Naive thymus-derived CD4-positive, alpha-beta T cell (primary cell): ENCODE results near the gene CMIP. TPM values are rescaled to one million over a fixed set of nuclear protein-coding genes. Genes with fewer than 3 reads are reported as not detected.

Source experiments
- ATAC-seq: fragments of 150-1000 bp; cut with Tn5 transposase; 2 replicates; pipeline ENCODE4 v1.10.0; 2021; ENCODE audit warnings: mild to moderate bottlenecking, moderate library complexity
- CTCF ChIA-PET: fragments of 350-600 bp; sonication (Branson Sonifier 250); formaldehyde crosslinking; loops from one replicate; lab custom pipeline; 2021; ENCODE audit warnings: antibody characterized with exemption; lab: Charles Lee
- POLR2A ChIA-PET: fragments of 350-600 bp; sonication (Branson Sonifier 250); formaldehyde crosslinking; loops from one replicate; lab custom pipeline; 2021; ENCODE audit warnings: antibody characterized with exemption, inconsistent platforms; lab: Charles Lee
- DNase-seq, 9 donors: peaks; one replicate each; pipeline versions ENCODE4 v3.0.0 to v3.0.0-alpha.2; 2020 to 2022; ENCODE audit warnings: mixed read lengths in 1 of 9
- H3K27ac ChIP-seq: one replicate; pipeline ENCODE4 v1.7.0; 2013; ENCODE audit warnings: mild to moderate bottlenecking, low read depth, low read length, moderate library complexity
- H3K27me3 ChIP-seq, 2 donors: one replicate each; pipeline ENCODE4 v1.7.0; 2013; ENCODE audit warnings: low read length in 2 of 2, mild to moderate bottlenecking in 2 of 2, moderate library complexity in 2 of 2; ENCODE audit not compliant: control insufficient read depth in 2 of 2, insufficient read depth in 2 of 2
- H3K36me3 ChIP-seq, 3 experiments: 1 replicate in 2 of 3; 2 replicates in 1 of 3; pipeline ENCODE4 v1.7.0; 2013; ENCODE audit warnings: low read length in 3 of 3, mild to moderate bottlenecking in 3 of 3, moderate library complexity in 1 of 3; ENCODE audit not compliant: insufficient read depth in 3 of 3, control insufficient read depth in 2 of 3
- H3K4me1 ChIP-seq, 2 donors: one replicate each; pipeline ENCODE4 v1.7.0; 2013; ENCODE audit warnings: low read length in 2 of 2, mild to moderate bottlenecking in 2 of 2, moderate library complexity in 1 of 2; ENCODE audit not compliant: control insufficient read depth in 2 of 2, insufficient read depth in 2 of 2
- H3K4me3 ChIP-seq: 2 replicates; pipeline ENCODE4 v1.7.0; 2013; ENCODE audit warnings: mild to moderate bottlenecking, low read length
- H3K9me3 ChIP-seq, 3 experiments: 1 replicate in 2 of 3; 2 replicates in 1 of 3; pipeline ENCODE4 v1.7.0; 2013; ENCODE audit warnings: low read length in 3 of 3; ENCODE audit not compliant: control insufficient read depth in 2 of 3
- H3K27ac Mint-ChIP-seq, 9 donors: one replicate each; pipeline ENCODE4 v1.8.0; 2020 to 2022; ENCODE audit warnings: mixed read lengths in 9 of 9, mild to moderate bottlenecking in 8 of 9, moderate library complexity in 5 of 9, inconsistent platforms in 2 of 9
- H3K27me3 Mint-ChIP-seq, 5 donors: one replicate each; pipeline ENCODE4 v1.8.0; 2021 to 2022; ENCODE audit warnings: mixed read lengths in 5 of 5, mild to moderate bottlenecking in 1 of 5
- H3K36me3 Mint-ChIP-seq, 5 donors: one replicate each; pipeline ENCODE4 v1.8.0; 2020 to 2022; ENCODE audit warnings: mixed read lengths in 5 of 5, mild to moderate bottlenecking in 3 of 5, inconsistent platforms in 1 of 5
- H3K4me1 Mint-ChIP-seq, 7 donors: one replicate each; pipeline ENCODE4 v1.8.0; 2020 to 2022; ENCODE audit warnings: mixed read lengths in 7 of 7, mild to moderate bottlenecking in 3 of 7, inconsistent platforms in 1 of 7
- H3K4me3 Mint-ChIP-seq, 10 donors: one replicate each; pipeline ENCODE4 v1.8.0; 2020 to 2022; ENCODE audit warnings: mild to moderate bottlenecking in 10 of 10, mixed read lengths in 10 of 10, moderate library complexity in 6 of 10, inconsistent platforms in 2 of 10
- H3K9me3 Mint-ChIP-seq, 11 donors: one replicate each; pipeline ENCODE4 v1.8.0; 2020 to 2022; ENCODE audit warnings: mixed read lengths in 11 of 11, mild to moderate bottlenecking in 4 of 11, inconsistent platforms in 1 of 11, moderate library complexity in 1 of 11
- intact Hi-C, 2 donors: fragments of 100-400 bp; cut with micrococcal nuclease; formaldehyde crosslinking; loops; one replicate each; pipeline ENCODE4 v1.15.1; 2023
- polyA plus RNA-seq, 2 donors: library from polyadenylated mRNA; unstranded; fragments of 300-500 nt; fragmentation: Illumina TruSeq; gene quantifications; one replicate each; pipeline ENCODE4 v1.2.3, GENCODE V29; 2021
- total RNA-seq, 6 experiments: library from RNA in 5 of 6; stranded (reverse) in 5 of 6; gene quantifications; 1 replicate in 5 of 6; 2 replicates in 1 of 6; pipeline ENCODE4 v1.2.3 and lab custom pipeline; 2021 to 2026

The CMIP gene
- total and polyA plus RNA-seq, 7 experiments from 2014 or later = 0.66 to 75.4 (median 34.3) TPM

DNA sequence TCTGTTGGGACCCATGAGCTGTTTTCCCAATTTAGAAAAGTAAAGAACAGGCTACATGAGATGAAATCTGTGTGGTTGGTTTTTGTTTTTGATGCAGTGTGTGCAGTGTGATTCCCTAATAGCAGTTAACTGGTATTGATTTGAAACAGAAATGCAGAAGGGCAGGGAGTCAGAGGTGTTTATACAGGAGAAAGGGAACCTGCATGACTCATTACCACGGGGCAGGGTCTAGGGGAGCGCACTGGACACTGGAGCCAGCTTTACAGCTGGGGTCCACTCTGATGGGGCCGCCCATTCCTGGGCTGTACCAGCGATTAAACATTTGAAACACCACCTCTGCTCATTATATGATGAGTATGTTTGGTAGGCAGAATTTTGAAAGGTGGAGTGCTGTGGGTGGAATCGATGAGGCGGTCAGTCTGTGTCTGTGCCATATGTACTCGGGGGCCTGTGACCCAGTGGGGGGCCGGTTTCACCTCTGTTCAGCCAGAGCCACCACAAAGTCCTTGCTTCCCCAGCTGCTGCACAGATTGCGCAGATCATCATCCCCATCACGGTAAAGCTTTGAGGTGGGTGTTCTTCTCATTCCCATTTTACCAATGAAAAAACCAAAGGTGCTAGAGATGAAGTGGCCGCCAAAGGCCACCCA is 142.5 kb downstream of the CMIP start:
- peak overlapping the region in 1 of 9 donors; percentile 57 for H3K27ac Mint-ChIP-seq
- POLR2A ChIA-PET = no interaction called here

DNA sequence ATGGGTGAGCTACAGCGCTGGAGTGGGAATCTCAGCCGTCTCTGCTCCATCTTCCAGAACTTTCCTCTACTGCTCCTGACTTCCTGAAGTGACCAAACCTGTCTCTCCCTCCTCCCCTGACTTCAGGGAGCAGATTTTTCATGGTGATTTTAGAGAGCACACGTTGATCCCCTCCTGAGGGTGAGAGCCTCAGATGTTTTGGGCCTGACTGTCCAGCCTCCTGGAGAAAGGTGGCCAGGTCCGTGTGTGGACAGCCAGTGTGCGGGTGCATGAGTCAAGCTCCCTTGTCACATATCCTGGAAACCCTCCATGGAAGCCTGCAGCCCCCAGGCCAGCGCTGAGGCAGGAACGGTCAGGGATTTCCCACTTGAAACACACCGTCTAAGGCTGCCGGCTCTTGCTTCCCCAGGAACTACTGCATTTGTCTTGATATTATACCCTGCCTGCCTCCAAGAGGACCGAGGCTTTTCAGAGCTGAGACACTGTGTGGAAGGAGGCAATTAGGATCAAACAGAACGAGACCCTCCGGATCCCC is 143.1 kb downstream of the CMIP start:
- no peaks in the 10 kb centered on the region for H3K4me1 ChIP-seq
- no peaks in the 10 kb centered on the region for H3K27me3 ChIP-seq
- Mint-ChIP-seq H3K4me1 (peaks cover 3 to 44% (median 28%) of the 10 kb centered on the region in 7 donors), H3K9me3 (no peaks in the 10 kb centered on the region), H3K27me3 (no peaks in the 10 kb centered on the region), H3K4me3 (no peak overlapping the region), H3K36me3 (peaks cover 2 to 44% (median 6%) of the 10 kb centered on the region in 5 donors), H3K27ac (peak overlapping the region in 1 of 9 donors; percentile 52)
- intact Hi-C loops = no loop called here
- no peak for ATAC-seq
- H3K4me3 ChIP-seq = no peak overlapping the region
- H3K27ac ChIP-seq = no peak overlapping the region
- POLR2A ChIA-PET = no interaction called here
- no peak for DNase-seq
- no peaks in the 10 kb centered on the region for H3K9me3 ChIP-seq
- H3K36me3 ChIP-seq = peaks cover 0 to 8% (median 0%) of the 10 kb centered on the region in 3 experiments
- CTCF ChIA-PET = no interaction called here

More for the DNA sequence above, 142.5 kb downstream of the CMIP start:
- DNase-seq (no peak), ATAC-seq (no peak)
- no peak overlapping the region for H3K4me3 ChIP-seq
- H3K4me1 Mint-ChIP-seq = peaks cover 3 to 47% (median 24%) of the 10 kb centered on the region in 7 donors
- H3K27me3 Mint-ChIP-seq = no peaks in the 10 kb centered on the region
- H3K4me1 ChIP-seq = no peaks in the 10 kb centered on the region
- CTCF ChIA-PET = no interaction called here
- peaks cover 2 to 44% (median 6%) of the 10 kb centered on the region in 5 donors for H3K36me3 Mint-ChIP-seq
- H3K27me3 ChIP-seq = no peaks in the 10 kb centered on the region
- no peaks in the 10 kb centered on the region for H3K9me3 Mint-ChIP-seq
- peaks cover 0 to 8% (median 0%) of the 10 kb centered on the region in 3 experiments for H3K36me3 ChIP-seq
- H3K27ac ChIP-seq = no peak overlapping the region
- intact Hi-C loops = no loop called here
- no peak overlapping the region for H3K4me3 Mint-ChIP-seq
- no peaks in the 10 kb centered on the region for H3K9me3 ChIP-seq

DNA sequence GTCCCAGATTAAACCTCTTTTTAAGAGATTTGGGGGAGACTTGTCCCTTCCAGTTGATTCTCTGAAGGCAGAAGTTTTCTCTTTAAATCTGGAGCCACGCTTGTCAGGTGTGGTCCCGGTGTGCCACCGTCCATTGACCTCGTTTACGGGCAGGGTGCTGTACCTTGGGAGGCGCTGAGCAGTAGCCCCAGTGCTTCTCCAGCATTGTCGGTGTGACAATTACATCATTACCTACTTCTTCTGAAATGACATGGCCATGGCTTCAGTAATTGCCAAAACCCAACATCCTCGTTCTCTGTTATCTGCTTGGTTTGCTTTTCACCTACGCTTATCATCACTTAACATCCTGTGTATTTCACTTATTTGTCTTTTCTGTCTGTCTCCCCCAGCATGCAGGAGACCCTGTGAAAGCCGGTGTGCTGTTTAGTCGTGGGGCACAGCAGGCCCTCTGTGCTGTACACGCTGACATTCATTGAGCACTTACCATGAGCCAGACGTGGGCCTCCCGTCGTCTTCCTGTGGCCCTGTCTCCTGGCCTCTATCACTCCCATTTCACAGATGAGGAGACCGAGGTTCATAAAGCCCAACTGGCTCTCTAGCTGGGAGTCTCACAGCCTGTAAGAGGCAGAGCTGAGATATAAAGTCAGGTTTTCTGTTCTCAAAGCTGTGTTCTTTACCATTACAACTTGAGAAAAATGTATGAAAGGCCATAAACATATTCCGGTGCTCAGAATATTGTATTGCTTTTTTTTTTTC is 143.9 kb downstream of the CMIP start:
- CTCF ChIA-PET = no interaction called here
- Mint-ChIP-seq H3K4me3 (no peak overlapping the region), H3K9me3 (no peaks in the 10 kb centered on the region), H3K4me1 (peaks cover 3 to 44% (median 28%) of the 10 kb centered on the region in 7 donors), H3K27me3 (no peaks in the 10 kb centered on the region), H3K27ac (peak overlapping the region in 4 of 9 donors; percentile 9 to 65 (median 49)), H3K36me3 (peaks cover 0 to 39% (median 6%) of the 10 kb centered on the region in 5 donors)
- POLR2A ChIA-PET = no interaction called here
- intact Hi-C loops = no loop called here
- Histone ChIP-seq H3K36me3 (peaks cover 0 to 8% (median 0%) of the 10 kb centered on the region in 3 experiments), H3K27ac (no peak overlapping the region), H3K4me1 (no peaks in the 10 kb centered on the region), H3K9me3 (no peaks in the 10 kb centered on the region), H3K4me3 (no peak overlapping the region), H3K27me3 (no peaks in the 10 kb centered on the region)
- DNase-seq = no peak
- no peak for ATAC-seq

DNA sequence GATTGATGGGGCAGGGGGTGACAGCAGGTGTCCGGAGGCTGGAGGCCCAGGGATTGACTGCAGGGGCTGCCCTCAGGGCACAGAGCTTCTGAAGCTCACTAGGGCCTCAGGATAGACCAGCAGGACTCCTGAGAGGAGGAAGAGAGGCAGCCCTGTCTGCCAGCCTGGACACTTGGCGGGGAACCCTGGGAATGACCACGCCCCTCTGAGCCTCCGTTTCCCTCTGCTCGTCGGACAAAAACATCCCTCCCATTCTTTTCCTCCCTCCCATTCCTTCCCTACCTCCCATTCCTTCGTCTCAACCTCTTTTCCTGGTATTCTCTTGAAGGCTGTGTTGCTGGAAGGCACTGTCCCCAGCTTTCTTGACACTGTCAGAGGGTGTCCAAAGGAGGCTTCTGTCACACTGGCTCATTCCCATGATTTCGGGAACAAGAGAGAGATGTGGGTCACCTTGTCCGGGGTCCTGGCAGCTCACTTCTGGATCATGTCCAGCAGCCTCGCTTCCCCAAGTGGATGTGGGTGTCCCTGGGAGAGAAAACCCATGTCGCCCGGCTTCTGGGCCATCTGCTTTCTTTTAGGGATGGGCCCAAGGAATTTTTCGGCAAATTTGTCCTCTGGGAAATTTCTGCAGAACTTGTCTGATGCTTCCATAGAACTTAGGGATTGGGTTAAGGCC is 145.5 kb downstream of the CMIP start:
- Mint-ChIP-seq H3K4me3 (no peak overlapping the region), H3K27me3 (no peaks in the 10 kb centered on the region), H3K36me3 (peaks cover 0 to 33% (median 6%) of the 10 kb centered on the region in 5 donors), H3K4me1 (peaks cover 7 to 43% (median 27%) of the 10 kb centered on the region in 7 donors), H3K27ac (peak overlapping the region in 1 of 9 donors; percentile 20), H3K9me3 (no peaks in the 10 kb centered on the region)
- no peaks in the 10 kb centered on the region for H3K9me3 ChIP-seq
- H3K36me3 ChIP-seq = peaks cover 0 to 8% (median 0%) of the 10 kb centered on the region in 3 experiments
- CTCF ChIA-PET = no interaction called here
- intact Hi-C loops = no loop called here
- H3K4me1 ChIP-seq = no peaks in the 10 kb centered on the region
- POLR2A ChIA-PET = no interaction called here
- no peak overlapping the region for H3K4me3 ChIP-seq
- ATAC-seq (no peak), DNase-seq (no peak)
- no peaks in the 10 kb centered on the region for H3K27me3 ChIP-seq
- H3K27ac ChIP-seq = no peak overlapping the region

DNA sequence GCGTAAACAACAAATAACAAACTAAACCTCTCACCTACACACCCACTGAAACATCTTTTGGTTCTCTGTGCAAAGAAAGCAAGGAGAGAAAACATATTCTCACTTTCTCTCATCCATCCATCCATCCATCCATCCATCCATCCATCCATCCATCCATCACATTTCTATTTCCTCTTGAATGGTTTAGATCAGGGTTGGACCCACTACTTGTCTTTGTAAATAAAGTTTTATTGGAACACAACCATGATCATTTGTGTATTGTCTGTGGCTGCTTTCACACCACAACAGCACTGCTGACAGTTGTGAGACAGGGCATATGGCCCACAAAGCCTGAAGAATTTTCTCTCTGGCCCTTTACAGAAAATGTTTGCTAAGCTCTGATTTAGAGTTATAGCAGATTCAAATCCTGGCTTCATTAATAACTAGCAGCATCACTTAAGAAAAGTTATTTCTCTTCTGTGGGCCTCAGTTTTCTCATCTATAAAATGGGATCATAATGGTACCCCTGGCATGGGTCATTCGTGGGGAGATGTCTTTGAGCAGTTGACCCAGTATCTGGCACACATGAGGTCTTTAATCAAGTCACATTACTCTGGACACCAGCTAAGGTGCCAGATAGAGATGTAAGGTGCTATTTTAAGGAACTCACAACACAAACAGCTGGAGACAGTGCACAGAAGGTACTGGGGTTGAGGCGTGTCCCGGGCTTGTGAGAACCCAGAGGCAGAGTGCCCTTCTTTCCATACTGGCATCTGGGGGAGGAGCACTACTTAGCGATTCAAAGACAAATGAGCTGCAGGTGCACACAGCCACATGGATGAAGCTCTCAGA is 146.3 kb downstream of the CMIP start:
- intact Hi-C loops = no loop called here
- no peaks in the 10 kb centered on the region for H3K9me3 ChIP-seq
- CTCF ChIA-PET = no interaction called here
- peaks cover 0 to 30% (median 6%) of the 10 kb centered on the region in 5 donors for H3K36me3 Mint-ChIP-seq
- DNase-seq (no peak), ATAC-seq (no peak)
- no peaks in the 10 kb centered on the region for H3K9me3 Mint-ChIP-seq
- H3K27me3 Mint-ChIP-seq = no peaks in the 10 kb centered on the region
- H3K36me3 ChIP-seq = peaks cover 0 to 8% (median 0%) of the 10 kb centered on the region in 3 experiments
- H3K4me1 Mint-ChIP-seq = peaks cover 12 to 38% (median 27%) of the 10 kb centered on the region in 7 donors
- no peak overlapping the region for H3K4me3 Mint-ChIP-seq
- H3K4me1 ChIP-seq = no peaks in the 10 kb centered on the region
- H3K27ac Mint-ChIP-seq = peak overlapping the region in 3 of 9 donors; percentile 5 to 45 (median 12)
- H3K27me3 ChIP-seq = no peaks in the 10 kb centered on the region
- POLR2A ChIA-PET = no interaction called here
- H3K27ac ChIP-seq = no peak overlapping the region
- H3K4me3 ChIP-seq = no peak overlapping the region

DNA sequence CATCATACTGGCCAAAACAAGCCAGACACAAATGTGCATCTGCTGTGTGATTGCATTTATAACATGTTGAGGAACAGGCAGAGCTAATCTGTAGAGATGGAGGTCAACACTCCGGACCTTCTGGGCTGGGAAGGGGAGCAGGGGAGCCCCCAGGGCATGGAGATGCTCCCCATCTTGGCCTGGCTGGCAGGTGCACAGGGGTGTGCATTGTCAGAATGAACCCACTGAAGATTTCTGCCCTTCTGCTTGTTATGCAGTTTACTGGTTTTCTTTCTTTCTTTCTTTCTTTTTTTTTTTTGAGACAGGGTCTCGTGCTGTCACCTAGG is 146.9 kb downstream of the CMIP start:
- no peak for ATAC-seq
- Histone ChIP-seq H3K9me3 (no peaks in the 10 kb centered on the region), H3K27me3 (no peaks in the 10 kb centered on the region), H3K36me3 (peaks cover 0 to 8% (median 0%) of the 10 kb centered on the region in 3 experiments), H3K27ac (no peak overlapping the region), H3K4me1 (no peaks in the 10 kb centered on the region), H3K4me3 (no peak overlapping the region)
- Mint-ChIP-seq H3K36me3 (peaks cover 0 to 28% (median 7%) of the 10 kb centered on the region in 5 donors), H3K4me1 (peaks cover 13 to 37% (median 25%) of the 10 kb centered on the region in 7 donors), H3K4me3 (no peak overlapping the region), H3K9me3 (no peaks in the 10 kb centered on the region), H3K27ac (no peak overlapping the region), H3K27me3 (no peaks in the 10 kb centered on the region)
- ChIA-PET POLR2A (no interaction called here), CTCF (no interaction called here)
- intact Hi-C loops = no loop called here
- no peak for DNase-seq
